GM12874 (cell line): Measurements from ENCODE around the gene GRAP2.

ENCODE experiments used
- CTCF ChIP-seq: IDR thresholded peaks from 2 replicates; pipeline ENCODE4 v1.5.1; 2011; ENCODE audit warnings: low read depth, mild to moderate bottlenecking, control low read depth, low read length, moderate library complexity; ENCODE audit not compliant: insufficient read depth

GRAP2 gene

GRCh38 chr22:40009951-40010671 is 109.2 kb downstream of the GRAP2 start:
- no peak for TF ChIP-seq CTCF

GRCh38 chr22:40010746-40011145 is 109.9 kb downstream of the GRAP2 start:
- no peak for TF ChIP-seq CTCF

- no peak for TF ChIP-seq CTCF
Measured at GRCh38 chr22:40014667-40015248, 113.9 kb downstream of the GRAP2 start.

GRCh38 chr22:40015358-40015976 is 114.6 kb downstream of the GRAP2 start:
- no peak for TF ChIP-seq CTCF

GRCh38 chr22:40018051-40018450 is 117.2 kb downstream of the GRAP2 start:
- TF ChIP-seq CTCF, result no peak

GRCh38 chr22:40019100-40019499 is 118.2 kb downstream of the GRAP2 start:
- no peak for TF ChIP-seq CTCF

GRCh38 chr22:40020956-40021355 is 120.1 kb downstream of the GRAP2 start:
- no peak for TF ChIP-seq CTCF
